Measurements from ENCODE around the gene TM4SF5.

TM4SF5 gene

GRCh38 chr17:4744999-4745969 is 26.4 kb upstream of the TM4SF5 start:
- no peak overlapping the region for H3K4me3 ChIP-seq (ENCODE audit: low read length)
- no peak for DNase-seq (ENCODE audit: low read depth, low spot score)

GRCh38 chr17:4747847-4748246 is 23.8 kb upstream of the TM4SF5 start:
- no peak overlapping the region for H3K4me3 ChIP-seq (ENCODE audit: low read length)
- peak; percentile 46 for DNase-seq (ENCODE audit: low read depth, low spot score)

- H3K4me3 ChIP-seq (ENCODE audit: low read length), result no peak overlapping the region
- DNase-seq (ENCODE audit: low read depth, low spot score), result no peak
Measured at GRCh38 chr17:4748686-4749085, 23.0 kb upstream of the TM4SF5 start.

- no peak for DNase-seq (ENCODE audit: low read depth, low spot score)
- H3K4me3 ChIP-seq (ENCODE audit: low read length), result no peak overlapping the region
Measured at GRCh38 chr17:4750606-4751005, 21.1 kb upstream of the TM4SF5 start.

DNA sequence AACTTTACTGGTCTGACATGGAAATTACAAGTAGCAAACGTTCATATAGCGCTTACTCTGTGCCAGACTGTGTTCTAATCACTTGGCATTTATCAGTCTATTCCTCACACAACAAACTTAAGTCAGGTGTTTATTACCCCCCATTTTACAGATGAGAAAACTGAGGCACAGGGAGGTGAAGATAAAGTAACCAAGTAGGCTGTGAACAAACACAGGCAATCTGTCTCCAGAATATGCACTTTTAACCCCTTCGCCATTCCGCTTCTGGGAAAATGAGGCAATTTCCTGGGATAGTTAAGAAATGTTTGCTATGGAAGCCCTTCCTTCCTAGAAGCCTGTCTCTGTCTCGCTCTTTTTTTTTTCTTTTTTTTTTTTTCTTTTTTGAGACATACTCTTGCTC is 19.8 kb upstream of the TM4SF5 start:
- no peak overlapping the region for H3K4me3 ChIP-seq (ENCODE audit: low read length)
- no peak for DNase-seq (ENCODE audit: low read depth, low spot score)

GRCh38 chr17:4753392-4753791 is 18.3 kb upstream of the TM4SF5 start:
- H3K4me3 ChIP-seq (ENCODE audit: low read length), result no peak overlapping the region
- DNase-seq (ENCODE audit: low read depth, low spot score), result no peak

- DNase-seq (ENCODE audit: low read depth, low spot score), result no peak
- H3K4me3 ChIP-seq (ENCODE audit: low read length), result no peak overlapping the region
Measured at GRCh38 chr17:4759776-4760236, 11.9 kb upstream of the TM4SF5 start.

DNA sequence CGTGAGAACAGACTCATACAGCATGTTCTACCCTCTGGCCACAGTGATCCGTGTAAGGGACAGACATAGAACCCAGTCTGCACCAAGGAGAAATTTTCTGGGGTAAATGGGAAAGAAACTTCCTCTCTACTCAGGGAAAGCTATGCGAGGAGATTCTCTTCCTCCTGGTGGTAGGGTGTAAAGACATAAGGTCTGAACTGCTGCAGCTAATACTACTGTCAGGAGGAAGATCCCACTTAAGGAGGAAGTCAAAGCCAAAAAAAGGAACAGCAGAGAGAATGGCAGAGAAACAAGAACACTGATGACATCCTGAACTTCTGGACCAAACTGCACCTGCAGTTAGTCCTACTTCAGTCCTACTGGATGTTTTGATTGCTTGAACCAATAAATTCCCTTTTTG is 7.1 kb upstream of the TM4SF5 start:
- DNase-seq (ENCODE audit: low read depth, low spot score), result no peak
- H3K4me3 ChIP-seq (ENCODE audit: low read length), result no peak overlapping the region

DNA sequence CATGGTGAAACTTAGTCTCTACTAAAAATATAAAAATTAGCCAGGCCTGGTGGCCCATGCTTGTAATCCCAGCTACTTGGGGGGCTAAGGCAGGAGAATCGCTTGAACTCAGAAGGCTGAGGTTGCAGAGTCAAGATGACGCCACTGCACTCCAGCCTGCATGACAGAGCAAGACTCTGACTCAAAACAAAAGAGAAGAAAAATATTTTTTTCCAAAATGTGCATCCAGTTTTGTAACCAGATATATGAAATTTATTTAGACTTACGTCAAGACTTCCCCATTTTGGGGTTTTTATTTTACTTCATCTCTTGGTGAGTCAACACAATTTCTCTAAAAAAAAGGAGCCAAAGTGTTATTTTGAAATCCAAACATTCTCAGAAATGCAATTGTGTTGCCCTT is 5.5 kb upstream of the TM4SF5 start:
- no peak for DNase-seq (ENCODE audit: low read depth, low spot score)
- no peak overlapping the region for H3K4me3 ChIP-seq (ENCODE audit: low read length)

- no peak for DNase-seq (ENCODE audit: low read depth, low spot score)
- no peak overlapping the region for H3K4me3 ChIP-seq (ENCODE audit: low read length)
Measured at GRCh38 chr17:4766723-4767122, 5.0 kb upstream of the TM4SF5 start.

GRCh38 chr17:4768298-4768697 is 3.4 kb upstream of the TM4SF5 start:
- no peak overlapping the region for H3K4me3 ChIP-seq (ENCODE audit: low read length)
- DNase-seq (ENCODE audit: low read depth, low spot score), result no peak

DNA sequence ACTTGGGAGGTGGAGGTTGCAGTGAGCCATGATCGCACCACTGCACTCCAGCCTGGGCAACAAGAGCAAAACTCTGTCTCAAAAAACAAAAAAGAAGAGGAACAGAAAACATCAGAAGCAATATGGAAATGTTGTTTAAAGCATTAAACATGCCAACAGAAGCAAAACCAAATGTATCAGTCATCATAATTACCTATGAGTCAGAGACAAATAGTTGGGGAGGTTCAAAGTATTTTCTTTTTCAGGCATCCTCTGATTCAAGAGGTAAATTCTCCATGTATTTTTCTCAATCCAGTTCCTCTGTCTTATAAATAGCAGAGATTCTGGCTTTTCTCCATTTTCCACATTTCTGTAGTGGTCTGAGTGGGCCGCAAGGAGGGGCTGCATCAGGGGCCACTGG is 2.1 kb upstream of the TM4SF5 start:
- DNase-seq (ENCODE audit: low read depth, low spot score), result no peak
- H3K4me3 ChIP-seq (ENCODE audit: low read length), result no peak overlapping the region

GRCh38 chr17:4772235-4772613 is 538 bp downstream of the TM4SF5 start:
- DNase-seq (ENCODE audit: low read depth, low spot score), result no peak
- no peak overlapping the region for H3K4me3 ChIP-seq (ENCODE audit: low read length)

- no peak for DNase-seq (ENCODE audit: low read depth, low spot score)
- H3K4me3 ChIP-seq (ENCODE audit: low read length), result no peak overlapping the region
Measured at GRCh38 chr17:4777969-4778760, 6.5 kb downstream of the TM4SF5 start.

GRCh38 chr17:4780325-4780955 is 8.8 kb downstream of the TM4SF5 start:
- H3K4me3 ChIP-seq (ENCODE audit: low read length), result no peak overlapping the region
- DNase-seq (ENCODE audit: low read depth, low spot score), result no peak

- DNase-seq (ENCODE audit: low read depth, low spot score), result no peak
- H3K4me3 ChIP-seq (ENCODE audit: low read length), result no peak overlapping the region
Measured at GRCh38 chr17:4782652-4783051, 11.0 kb downstream of the TM4SF5 start.

DNA sequence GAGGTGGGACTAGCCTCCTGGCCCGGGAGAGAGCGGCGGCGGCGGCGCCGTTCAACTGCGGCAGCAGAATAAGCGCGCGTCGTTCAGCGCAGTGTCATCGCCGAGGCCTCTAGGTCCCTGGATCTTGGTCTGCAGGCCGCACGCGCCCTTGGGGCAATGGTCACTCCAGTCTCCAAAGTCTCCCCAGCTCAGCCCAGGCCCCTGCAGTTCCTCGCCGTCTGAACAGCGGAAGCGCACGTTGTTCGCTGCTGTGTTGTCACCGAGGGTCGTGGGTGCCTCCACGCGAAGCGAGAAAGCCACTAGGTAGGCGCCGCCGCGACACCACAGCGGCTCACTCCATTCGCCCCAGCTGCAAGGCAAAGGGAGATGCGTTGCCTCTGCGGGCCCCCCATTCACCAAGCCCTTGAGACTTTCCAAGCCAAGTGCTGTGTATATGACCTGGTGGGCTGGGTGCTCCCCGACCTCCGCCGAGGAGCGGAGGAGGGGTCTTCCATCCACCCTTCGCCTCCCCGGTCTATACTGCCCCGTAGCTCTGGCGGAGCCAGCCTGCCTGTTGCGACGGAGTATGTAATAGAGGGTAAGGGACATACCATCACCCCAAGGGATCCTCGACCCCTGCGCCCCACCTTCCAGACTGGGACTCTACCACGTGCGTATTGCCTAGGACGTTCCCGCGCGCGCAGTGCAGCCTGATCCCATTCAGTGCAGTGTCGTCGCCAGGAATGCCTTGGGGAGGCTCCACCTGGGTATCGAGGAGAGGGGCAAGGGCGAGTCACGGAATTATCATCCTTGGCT is 13.8 kb downstream of the TM4SF5 start:
- DNase-seq (ENCODE audit: low read depth, low spot score), result no peak
- H3K4me3 ChIP-seq (ENCODE audit: low read length), result no peak overlapping the region

- no peak for DNase-seq (ENCODE audit: low read depth, low spot score)
- no peak within 1 kb of the TSS for H3K4me3 ChIP-seq (ENCODE audit: low read length)
Measured at GRCh38 chr17:4786106-4786511, 14.4 kb downstream of the TM4SF5 start, which contains the start of gene VMO1. TSS of gene VMO1 (minus strand) at chr17:4786364. CDS start at chr17:4786352, 12 bp downstream.

GRCh38 chr17:4786516-4786915 is 14.8 kb downstream of the TM4SF5 start:
- no peak for DNase-seq (ENCODE audit: low read depth, low spot score)

More at GRCh38 chr17:4786516-4786915, 14.8 kb downstream of the TM4SF5 start:
- no peak overlapping the region for H3K4me3 ChIP-seq (ENCODE audit: low read length)
